Bronchial epithelial cell (primary cell): Measurements from ENCODE around the gene CLDN11. TPM values are rescaled to one million over a fixed set of nuclear protein-coding genes. Genes with fewer than 3 reads are reported as not detected.

Experiments used
- DNase-seq: peaks from one replicate; pipeline ENCODE4 v3.0.0-alpha.2; 2010; ENCODE audit warnings: low read depth
- FAIRE-seq: peaks from 2 replicates; lab custom pipeline; 2011; peaks lifted over from hg19 to GRCh38; lab: Jason Lieb, UNC
- H3K27me3 ChIP-seq: 2 replicates; pipeline ENCODE4 v1.5.1; 2011; ENCODE audit warnings: low read length; ENCODE audit not compliant: control insufficient read depth, insufficient read depth
- H3K36me3 ChIP-seq: 2 replicates; pipeline ENCODE4 v1.5.1; 2011; ENCODE audit warnings: low read length; ENCODE audit not compliant: control insufficient read depth, insufficient read depth
- H3K4me3 ChIP-seq: 2 replicates; pipeline ENCODE4 v1.5.1; 2011; ENCODE audit warnings: mild to moderate bottlenecking, low read depth, low read length, control low read depth
- CTCF ChIP-seq: IDR thresholded peaks from 2 replicates; pipeline ENCODE4 v1.5.1; 2011; ENCODE audit warnings: mild to moderate bottlenecking, moderate library complexity, low read length, control low read depth, inconsistent platforms; ENCODE audit not compliant: insufficient read depth, severe bottlenecking
- total RNA-seq: library from RNA; depleted of rRNA; stranded (reverse); fragments of >200 nt; gene quantifications from 2 replicates; pipeline ENCODE4 v1.2.1, GENCODE V29; 2014

Gene CLDN11
- total RNA-seq, 1 donor from 2014 or later, result 4.2 TPM

- no peak overlapping the region for H3K4me3 ChIP-seq
- TF ChIP-seq CTCF, result no peak
- no peaks in the 10 kb centered on the region for H3K27me3 ChIP-seq
- FAIRE-seq (no peak), DNase-seq (no peak)
- no peaks in the 10 kb centered on the region for H3K36me3 ChIP-seq
Measured at GRCh38 chr3:170429050-170429449, 10.4 kb downstream of the CLDN11 start.

- no peaks in the 10 kb centered on the region for H3K36me3 ChIP-seq
- no peak overlapping the region for H3K4me3 ChIP-seq
- peaks cover 1% of the 10 kb centered on the region for H3K27me3 ChIP-seq
- TF ChIP-seq CTCF, result no peak
- FAIRE-seq (no peak), DNase-seq (no peak)
Measured at GRCh38 chr3:170431054-170431453, 12.4 kb downstream of the CLDN11 start.

GRCh38 chr3:170432416-170432815 is 13.7 kb downstream of the CLDN11 start:
- no peak for TF ChIP-seq CTCF
- H3K36me3 ChIP-seq, result no peaks in the 10 kb centered on the region
- FAIRE-seq (no peak), DNase-seq (no peak)
- H3K27me3 ChIP-seq, result peaks cover 1% of the 10 kb centered on the region
- H3K4me3 ChIP-seq, result no peak overlapping the region

- H3K4me3 ChIP-seq, result no peak overlapping the region
- DNase-seq (no peak), FAIRE-seq (no peak)
- H3K36me3 ChIP-seq, result no peaks in the 10 kb centered on the region
- TF ChIP-seq CTCF, result no peak
- H3K27me3 ChIP-seq, result peaks cover 1% of the 10 kb centered on the region
Measured at GRCh38 chr3:170436697-170437096, 18.0 kb downstream of the CLDN11 start.

GRCh38 chr3:170437176-170437575 is 18.5 kb downstream of the CLDN11 start:
- FAIRE-seq (no peak), DNase-seq (no peak)
- Histone ChIP-seq H3K4me3 (no peak overlapping the region), H3K36me3 (no peaks in the 10 kb centered on the region), H3K27me3 (peaks cover 1% of the 10 kb centered on the region)
- no peak for TF ChIP-seq CTCF

GRCh38 chr3:170437696-170438407 is 19.2 kb downstream of the CLDN11 start:
- TF ChIP-seq CTCF, result no peak
- Histone ChIP-seq H3K4me3 (no peak overlapping the region), H3K36me3 (no peaks in the 10 kb centered on the region), H3K27me3 (peaks cover 1% of the 10 kb centered on the region)
- no peak for DNase-seq
- FAIRE-seq, result no peak
